Spinal cord (tissue), 10 donors: ENCODE data around the gene SERTAD3. TPM values are rescaled to one million over a fixed set of nuclear protein-coding genes. Genes with fewer than 3 reads are reported as not detected.
"Not testable (repeated sequence)": the region's sequence is repeated elsewhere in the genome, so short reads cannot be mapped to it uniquely, and the experiment has no call there.

ENCODE experiments used
- DNase-seq, 6 donors: peaks; one replicate each; pipeline versions ENCODE4 v3.0.0 to v3.0.0-alpha.2; 2013 to 2015; ENCODE audit warnings: low spot score in 6 of 6, low read depth in 4 of 6
- H3K27ac ChIP-seq: one replicate; pipeline ENCODE4 v1.5.1; 2013; ENCODE audit warnings: low read depth, low read length, control low read depth
- H3K27me3 ChIP-seq: one replicate; pipeline ENCODE4 v1.6.1; 2013; ENCODE audit warnings: low read length; ENCODE audit not compliant: control insufficient read depth, insufficient read depth
- H3K36me3 ChIP-seq: one replicate; pipeline ENCODE4 v1.6.1; 2013; ENCODE audit warnings: low read length; ENCODE audit not compliant: control insufficient read depth, insufficient read depth
- H3K4me1 ChIP-seq: one replicate; pipeline ENCODE4 v1.6.1; 2013; ENCODE audit warnings: low read length; ENCODE audit not compliant: control insufficient read depth, insufficient read depth
- H3K4me3 ChIP-seq: one replicate; pipeline ENCODE4 v1.5.1; 2013; ENCODE audit warnings: low read depth, low read length, control low read depth
- H3K9me3 ChIP-seq: one replicate; pipeline ENCODE4 v1.6.1; 2013; ENCODE audit warnings: low read length; ENCODE audit not compliant: control insufficient read depth, insufficient read depth
- WGBS: methylation state at CpG from one replicate; pipeline ENCODE4 v1.1.5; 2013; ENCODE audit warnings: missing lambda C conversion rate; ENCODE audit not compliant: insufficient coverage; 5-methylcytosine and 5-hydroxymethylcytosine counted together
- polyA plus RNA-seq, 2 donors: library from polyadenylated mRNA; unstranded; fragments of 120-200 nt; gene quantifications; one replicate each; pipeline ENCODE4 v1.2.1, GENCODE V29; 2013; ENCODE audit not compliant: insufficient read length in 2 of 2
- total RNA-seq, 2 donors: library from RNA; depleted of rRNA in 1 of 2; stranded (reverse); fragments of 120-200 nt in 1 of 2; fragments of >200 nt in 1 of 2; gene quantifications; one replicate each; pipeline versions ENCODE4 v1.2.3 to v1.2.4, GENCODE V29; 2013 to 2014
- donor health status: healthy.

The SERTAD3 gene
- total and polyA plus RNA-seq, 4 donors = 13.3 to 35.4 (median 15.2) TPM

DNA sequence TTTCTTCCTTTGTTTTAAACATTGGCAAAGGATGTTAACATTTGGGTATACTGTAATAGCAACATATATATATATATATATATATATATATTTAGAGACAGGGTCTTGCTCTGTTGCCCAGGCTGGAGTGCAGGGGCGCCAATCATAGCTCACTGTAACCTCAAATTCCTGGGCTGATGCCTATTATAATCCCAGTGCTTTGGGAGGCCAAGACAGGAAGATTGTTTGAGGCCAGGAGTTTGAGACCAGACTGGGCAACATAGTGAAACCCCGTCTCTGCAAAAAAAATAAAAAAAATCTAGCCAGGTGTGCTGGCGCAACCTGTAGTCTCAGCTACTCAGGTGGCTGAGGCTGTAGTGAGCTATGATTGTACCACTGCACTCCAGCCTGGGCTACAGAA, 16.1 kb upstream of the SERTAD3 start:
- no peak overlapping the region for H3K27ac ChIP-seq
- WGBS = 100% methylated on average over 1 of the region's 3 CpGs
- peaks cover 7% of the 10 kb centered on the region for H3K4me1 ChIP-seq
- H3K27me3 ChIP-seq = no peaks in the 10 kb centered on the region
- H3K36me3 ChIP-seq = no peaks in the 10 kb centered on the region
- no peak for DNase-seq
- no peak overlapping the region for H3K4me3 ChIP-seq
- H3K9me3 ChIP-seq = no peaks in the 10 kb centered on the region

DNA sequence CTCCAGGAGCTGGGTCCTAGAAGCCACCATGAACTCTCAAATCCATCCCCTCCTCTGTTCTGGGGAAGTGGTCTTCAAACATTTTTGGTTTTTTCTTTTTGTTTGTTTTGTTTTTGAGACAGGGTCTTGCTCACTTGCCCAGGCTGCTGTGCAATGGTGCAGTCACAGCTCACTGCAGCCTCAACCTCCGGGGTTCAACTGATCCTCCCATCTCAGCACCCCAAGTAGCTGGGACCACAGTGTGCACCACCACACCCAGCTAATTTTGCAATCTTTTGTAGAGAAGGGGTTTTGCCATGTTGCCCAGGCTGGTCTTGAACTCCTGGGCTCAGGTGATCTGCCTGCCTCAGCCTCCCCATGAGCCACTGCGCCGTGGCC, 14.5 kb upstream of the SERTAD3 start:
- Histone ChIP-seq H3K27me3 (no peaks in the 10 kb centered on the region), H3K4me3 (no peak overlapping the region), H3K9me3 (no peaks in the 10 kb centered on the region), H3K4me1 (no peaks in the 10 kb centered on the region), H3K36me3 (no peaks in the 10 kb centered on the region), H3K27ac (no peak overlapping the region)
- DNase-seq = no peak
- WGBS = 100% methylated on average over 1 of the region's 3 CpGs

DNA sequence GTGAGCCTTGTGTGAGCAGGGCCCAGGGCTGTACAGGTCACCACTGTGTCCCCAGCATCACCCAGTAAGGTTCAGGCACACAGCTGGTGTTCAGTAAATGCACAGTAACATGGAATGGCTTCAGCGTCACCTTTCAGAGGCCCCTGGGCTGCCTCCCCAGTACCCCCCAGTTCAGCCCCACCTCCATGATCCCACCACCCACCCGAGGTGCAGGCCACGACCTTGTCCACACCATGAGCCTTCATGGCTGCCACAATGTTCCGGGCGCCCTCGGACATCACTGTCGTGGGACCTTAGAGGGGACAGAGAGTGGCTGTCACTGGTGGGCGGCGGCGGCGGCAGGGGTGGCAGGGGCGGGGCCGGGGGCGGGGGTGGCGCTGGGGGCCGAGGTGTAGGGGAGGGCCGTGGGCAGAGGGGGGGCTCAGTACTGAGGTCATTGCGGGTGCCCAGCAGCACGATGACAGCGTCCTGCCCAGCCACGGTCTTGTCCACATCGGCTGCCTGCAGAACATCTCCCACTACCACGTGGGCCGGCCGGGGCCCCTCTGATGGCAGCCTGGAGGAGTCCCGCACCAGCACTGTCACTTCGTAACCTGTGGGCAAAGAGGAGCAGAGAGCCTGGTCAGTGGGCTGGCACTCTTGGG, 13.9 kb upstream of the SERTAD3 start:
- WGBS = 88% methylated on average over 16 of the region's 27 CpGs
- DNase-seq = no peak
- Histone ChIP-seq H3K4me1 (no peaks in the 10 kb centered on the region), H3K36me3 (no peaks in the 10 kb centered on the region), H3K27ac (no peak overlapping the region), H3K4me3 (no peak overlapping the region), H3K27me3 (no peaks in the 10 kb centered on the region), H3K9me3 (no peaks in the 10 kb centered on the region)

DNA sequence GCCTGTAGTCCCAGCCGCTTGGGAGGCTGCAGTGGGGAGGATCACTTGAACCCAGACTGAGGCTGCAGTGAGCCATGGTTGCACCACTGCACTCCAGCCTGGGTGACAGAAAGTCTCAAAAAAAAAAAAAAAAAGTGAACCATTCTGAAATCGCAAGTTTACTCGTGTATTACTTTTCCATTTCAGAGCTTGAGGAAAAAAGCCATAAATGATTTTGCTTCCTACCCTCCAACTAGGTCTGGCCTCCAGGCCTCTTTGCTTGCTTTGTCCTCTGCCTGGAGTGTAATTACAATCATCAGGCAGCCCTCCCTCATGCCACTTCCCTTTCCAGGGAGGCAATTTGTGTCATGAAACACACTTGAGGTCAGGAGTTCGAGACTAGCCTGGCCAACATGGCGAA, 12.9 kb upstream of the SERTAD3 start:
- Histone ChIP-seq H3K4me1 (no peaks in the 10 kb centered on the region), H3K4me3 (no peak overlapping the region), H3K27ac (no peak overlapping the region), H3K9me3 (no peaks in the 10 kb centered on the region), H3K36me3 (no peaks in the 10 kb centered on the region), H3K27me3 (no peaks in the 10 kb centered on the region)
- DNase-seq = no peak
- WGBS = 93% methylated on average over 3 of the region's 5 CpGs

DNA sequence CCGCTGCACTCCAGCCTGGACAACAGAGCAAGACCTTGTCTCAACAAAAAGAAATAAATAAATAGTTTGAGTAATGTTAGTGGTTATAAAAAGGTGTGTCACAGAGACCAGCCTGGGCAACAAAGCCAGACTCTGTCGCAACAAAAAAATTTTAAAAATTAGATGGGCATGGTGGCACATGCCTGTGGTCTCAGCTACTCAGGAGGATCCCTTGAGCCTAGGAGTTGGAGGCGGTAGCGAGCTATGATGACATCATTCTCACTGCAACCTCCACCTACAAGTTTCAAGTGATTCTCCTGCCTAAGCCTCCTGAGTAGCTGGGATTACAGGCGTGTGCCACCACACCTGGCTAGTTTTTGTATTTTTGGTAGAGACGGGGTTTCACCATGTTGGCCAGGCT, 9.8 kb upstream of the SERTAD3 start:
- DNase-seq, H3K27ac ChIP-seq, H3K4me1 ChIP-seq, H3K9me3 ChIP-seq, H3K4me3 ChIP-seq, H3K27me3 ChIP-seq, H3K36me3 ChIP-seq: not testable (repeated sequence)
- WGBS = 95% methylated on average over 4 of the region's 6 CpGs

DNA sequence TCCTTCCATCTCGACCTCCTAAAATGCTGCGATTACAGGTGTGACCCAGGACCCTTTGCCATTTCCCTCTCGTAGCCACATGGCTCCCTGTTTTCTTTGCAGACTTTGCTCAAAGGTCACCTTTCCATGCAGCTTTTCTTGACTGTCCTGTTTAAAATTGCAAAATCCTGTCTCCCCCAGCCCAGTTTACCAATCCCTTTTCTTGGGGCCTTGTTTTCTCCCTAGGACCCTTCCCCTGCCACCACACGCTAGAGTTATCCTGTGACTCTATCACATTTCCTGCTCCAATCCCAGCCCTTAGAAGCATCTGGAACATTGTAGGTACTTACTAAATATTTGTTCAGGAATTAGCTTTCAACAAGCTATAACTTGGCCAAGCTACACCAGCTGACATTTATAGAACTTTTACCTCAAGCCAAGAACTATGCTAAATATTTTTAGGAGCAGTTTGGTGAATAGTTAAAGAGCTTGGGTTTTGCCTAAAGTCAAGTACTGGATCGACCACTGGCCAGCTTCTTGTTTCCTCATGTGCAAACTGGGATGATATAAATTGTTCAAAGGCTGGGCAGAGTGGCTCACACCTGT, 9.1 kb upstream of the SERTAD3 start:
- no peak for DNase-seq
- 95% methylated on average over 4 of the region's 5 CpGs for WGBS

DNA sequence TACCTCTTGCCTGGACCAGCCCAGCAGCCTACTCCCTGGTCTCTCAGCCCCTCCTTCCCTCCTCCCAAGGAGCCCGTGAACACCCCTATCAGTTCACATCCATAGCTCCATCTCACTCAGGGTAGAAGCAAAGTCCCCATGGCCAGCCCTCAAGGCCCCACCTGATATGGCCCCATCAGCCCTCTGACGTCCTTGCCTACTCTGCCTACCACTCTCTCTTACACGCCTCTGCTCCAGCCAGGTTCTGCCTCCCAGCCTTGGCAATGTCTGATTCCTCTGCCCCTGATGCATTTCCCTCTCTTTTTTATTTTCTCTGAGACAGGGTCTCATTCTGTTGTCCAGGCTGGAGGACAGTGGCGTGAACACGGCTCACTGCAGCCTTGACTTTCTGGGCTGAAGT, 7.9 kb upstream of the SERTAD3 start:
- Histone ChIP-seq H3K27me3 (no peaks in the 10 kb centered on the region), H3K9me3 (no peaks in the 10 kb centered on the region), H3K4me1 (no peaks in the 10 kb centered on the region), H3K27ac (no peak overlapping the region), H3K4me3 (no peak overlapping the region), H3K36me3 (peaks cover 3% of the 10 kb centered on the region)
- no peak for DNase-seq
- 55% methylated on average over 5 of the region's 5 CpGs for whole genome bisulfite sequencing

More for the DNA sequence above, 9.1 kb upstream of the SERTAD3 start:
- Histone ChIP-seq H3K27ac (no peak overlapping the region), H3K9me3 (no peaks in the 10 kb centered on the region), H3K4me1 (no peaks in the 10 kb centered on the region), H3K4me3 (no peak overlapping the region), H3K27me3 (no peaks in the 10 kb centered on the region), H3K36me3 (no peaks in the 10 kb centered on the region)

DNA sequence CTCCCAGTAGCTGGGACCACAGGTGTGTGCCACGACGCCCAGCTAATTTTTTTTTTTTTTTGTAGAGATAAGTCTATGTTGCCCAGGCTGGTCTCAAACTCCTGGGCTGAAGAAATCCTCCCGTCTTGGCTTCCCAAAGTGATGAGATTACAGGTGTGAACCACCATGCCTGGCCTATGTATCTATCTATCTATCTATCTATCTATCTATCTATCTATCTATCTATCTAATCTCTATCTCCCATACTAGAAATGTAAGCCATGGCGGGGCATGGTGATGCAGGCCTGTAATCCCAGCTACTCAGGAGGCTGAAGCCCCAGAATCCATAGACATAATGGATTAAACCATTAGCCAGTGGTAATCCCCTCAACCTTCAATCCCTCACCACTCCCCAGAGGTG, 6.5 kb upstream of the SERTAD3 start:
- Histone ChIP-seq H3K27ac (no peak overlapping the region), H3K4me3 (no peak overlapping the region), H3K9me3 (no peaks in the 10 kb centered on the region), H3K36me3 (peaks cover 3% of the 10 kb centered on the region), H3K27me3 (no peaks in the 10 kb centered on the region), H3K4me1 (no peaks in the 10 kb centered on the region)
- WGBS = 100% methylated on average over 2 of the region's 4 CpGs
- no peak for DNase-seq

DNA sequence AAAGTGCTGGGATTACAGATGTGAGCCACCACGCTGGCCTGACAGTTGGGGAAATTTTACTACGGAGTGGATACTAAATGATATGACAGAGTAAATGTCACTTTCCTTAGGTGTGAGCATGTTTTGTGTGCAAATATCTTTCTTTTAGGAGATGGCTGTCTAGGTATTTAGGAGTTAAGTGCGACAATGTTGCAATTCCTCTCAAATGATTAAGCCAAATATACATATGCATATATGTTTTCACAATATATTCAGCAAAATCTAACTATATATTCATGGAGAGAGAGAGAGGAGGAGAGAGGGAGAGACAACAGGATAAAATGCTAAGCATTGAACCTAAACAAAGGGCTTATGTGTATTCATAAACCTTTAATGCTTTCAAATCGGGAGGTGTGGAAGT, 5.4 kb upstream of the SERTAD3 start:
- no peak for DNase-seq
- Histone ChIP-seq H3K27ac (no peak overlapping the region), H3K9me3 (no peaks in the 10 kb centered on the region), H3K4me1 (peaks cover 6% of the 10 kb centered on the region), H3K4me3 (no peak overlapping the region), H3K27me3 (no peaks in the 10 kb centered on the region), H3K36me3 (peaks cover 3% of the 10 kb centered on the region)
- WGBS = 87% methylated on average over 3 of the region's 4 CpGs

DNA sequence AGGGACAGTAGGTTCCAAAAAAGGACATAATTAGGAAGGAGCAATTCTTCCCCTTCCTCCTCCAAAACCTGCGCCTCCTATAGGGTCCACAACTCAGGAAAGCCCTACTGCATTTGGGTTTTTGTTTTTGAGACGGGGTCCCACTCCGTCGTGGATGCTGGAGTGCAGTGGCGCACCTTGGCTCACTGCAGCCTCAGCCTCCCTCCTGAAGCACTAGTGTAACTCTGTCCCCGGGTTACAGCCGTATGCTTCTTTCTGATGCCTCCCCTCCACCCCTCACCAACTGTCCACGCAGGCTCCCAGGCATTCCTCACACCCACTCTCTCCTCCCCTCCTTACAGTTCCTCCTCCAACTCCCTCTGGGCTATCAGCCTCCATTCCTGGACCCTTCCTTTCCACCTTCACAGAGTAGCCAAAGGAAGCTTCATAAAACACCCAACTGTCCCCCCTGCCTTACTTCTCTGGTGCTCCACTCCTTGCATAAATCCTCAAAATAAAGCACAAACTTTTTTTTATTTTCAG, 2.2 kb upstream of the SERTAD3 start:
- no peak for DNase-seq
- no peak overlapping the region for H3K27ac ChIP-seq

More for the DNA sequence above, 2.2 kb upstream of the SERTAD3 start:
- H3K4me3 ChIP-seq = no peak overlapping the region
- no peaks in the 10 kb centered on the region for H3K27me3 ChIP-seq
- peaks cover 10% of the 10 kb centered on the region for H3K36me3 ChIP-seq
- no peaks in the 10 kb centered on the region for H3K9me3 ChIP-seq
- peaks cover 16% of the 10 kb centered on the region for H3K4me1 ChIP-seq
- WGBS = 74% methylated on average over 7 of the region's 8 CpGs
